Mucosa of descending colon (tissue), 3 donors: ENCODE measurements around the gene KANK4. TPM values are rescaled to one million over a fixed set of nuclear protein-coding genes. Genes with fewer than 3 reads are reported as not detected.

Source experiments
- ATAC-seq: fragments of 200-7000 bp; cut with Tn5 transposase; one replicate; pipeline ENCODE4 v1.9.1; 2020; ENCODE audit warnings: mild to moderate bottlenecking, moderate library complexity
- DNase-seq, 3 donors: peaks; one replicate each; pipeline ENCODE4 v3.0.0-alpha.2; 2020
- H3K36me3 ChIP-seq: fragments of 200-600 bp; one replicate; pipeline ENCODE4 v1.8.0; 2021; ENCODE audit warnings: low read depth, mild to moderate bottlenecking
- H3K4me1 ChIP-seq: fragments of 200-600 bp; one replicate; pipeline ENCODE4 v1.8.0; 2021; ENCODE audit warnings: low read depth, mild to moderate bottlenecking
- H3K4me3 ChIP-seq: fragments of 200-600 bp; one replicate; pipeline ENCODE4 v1.8.0; 2021; ENCODE audit warnings: mild to moderate bottlenecking
- H3K9me3 ChIP-seq: fragments of 200-600 bp; one replicate; pipeline ENCODE4 v1.8.0; 2021; ENCODE audit warnings: mild to moderate bottlenecking
- intact Hi-C, 2 donors: fragments of 100-400 bp; cut with DNase I in 1 of 2; cut with micrococcal nuclease in 1 of 2; formaldehyde crosslinking; loops; one replicate each; pipeline versions ENCODE4 v1.11.0 to v1.11.1; 2022; cut with DNase I, micrococcal nuclease
- total RNA-seq, 3 donors: library from RNA; stranded (reverse); fragmentation: NEBNext Ultra II Directional in 2 of 3; extraction: Animal tissue kit (Norgen Biotek cat#: 25700) in 2 of 3; gene quantifications; one replicate each; pipeline versions ENCODE4 v1.2.1 to v1.2.4, GENCODE V29; 2021 to 2023
- TF ChIP-seq, protein P1 (sequence below): fragments of 200-600 bp; IDR thresholded peaks from one replicate; pipeline ENCODE4 v1.8.0; 2022; ENCODE audit warnings: antibody characterized with exemption, mild to moderate bottlenecking
- donor health status: DM: no; HTN: no; CAD: no; lungs with moderate emphysema.
- donor health status: DM: no; HTN: no; CAD: no.
- donor health status: DM: no; HTN: yes; CAD: no.

Gene KANK4
- total RNA-seq, 3 donors from 2014 or later: 1.6 to 2.6 (median 1.7) TPM

DNA sequence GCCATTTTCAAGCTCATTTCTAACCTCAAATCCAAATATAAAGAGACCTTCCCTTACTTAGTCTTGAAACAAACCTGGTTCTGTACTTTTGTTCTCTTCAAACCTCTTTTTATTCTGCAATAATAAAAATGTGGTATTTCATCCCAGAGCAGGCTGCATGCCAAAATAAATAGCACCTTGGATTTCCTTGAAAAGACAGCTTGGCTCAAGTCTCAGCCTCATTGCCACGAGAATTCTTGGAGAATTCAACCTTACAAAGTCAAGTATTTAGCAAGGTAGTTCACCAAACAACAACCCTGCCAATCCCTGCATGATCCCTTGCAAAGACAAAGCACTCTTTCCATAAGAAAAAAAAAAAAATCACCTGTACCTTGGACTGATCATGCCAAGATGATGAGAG is 33.8 kb downstream of the KANK4 start:
- ATAC-seq (peak; percentile 9), DNase-seq (peak in 1 of 3 donors; percentile 49)
- H3K4me1 ChIP-seq: peaks cover 9% of the 10 kb centered on the region
- TF ChIP-seq, protein P1, sequence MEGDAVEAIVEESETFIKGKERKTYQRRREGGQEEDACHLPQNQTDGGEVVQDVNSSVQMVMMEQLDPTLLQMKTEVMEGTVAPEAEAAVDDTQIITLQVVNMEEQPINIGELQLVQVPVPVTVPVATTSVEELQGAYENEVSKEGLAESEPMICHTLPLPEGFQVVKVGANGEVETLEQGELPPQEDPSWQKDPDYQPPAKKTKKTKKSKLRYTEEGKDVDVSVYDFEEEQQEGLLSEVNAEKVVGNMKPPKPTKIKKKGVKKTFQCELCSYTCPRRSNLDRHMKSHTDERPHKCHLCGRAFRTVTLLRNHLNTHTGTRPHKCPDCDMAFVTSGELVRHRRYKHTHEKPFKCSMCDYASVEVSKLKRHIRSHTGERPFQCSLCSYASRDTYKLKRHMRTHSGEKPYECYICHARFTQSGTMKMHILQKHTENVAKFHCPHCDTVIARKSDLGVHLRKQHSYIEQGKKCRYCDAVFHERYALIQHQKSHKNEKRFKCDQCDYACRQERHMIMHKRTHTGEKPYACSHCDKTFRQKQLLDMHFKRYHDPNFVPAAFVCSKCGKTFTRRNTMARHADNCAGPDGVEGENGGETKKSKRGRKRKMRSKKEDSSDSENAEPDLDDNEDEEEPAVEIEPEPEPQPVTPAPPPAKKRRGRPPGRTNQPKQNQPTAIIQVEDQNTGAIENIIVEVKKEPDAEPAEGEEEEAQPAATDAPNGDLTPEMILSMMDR: no peak
- no peak overlapping the region for H3K4me3 ChIP-seq
- intact Hi-C loops: no loop called here
- no peaks in the 10 kb centered on the region for H3K36me3 ChIP-seq
- H3K9me3 ChIP-seq: no peaks in the 10 kb centered on the region

DNA sequence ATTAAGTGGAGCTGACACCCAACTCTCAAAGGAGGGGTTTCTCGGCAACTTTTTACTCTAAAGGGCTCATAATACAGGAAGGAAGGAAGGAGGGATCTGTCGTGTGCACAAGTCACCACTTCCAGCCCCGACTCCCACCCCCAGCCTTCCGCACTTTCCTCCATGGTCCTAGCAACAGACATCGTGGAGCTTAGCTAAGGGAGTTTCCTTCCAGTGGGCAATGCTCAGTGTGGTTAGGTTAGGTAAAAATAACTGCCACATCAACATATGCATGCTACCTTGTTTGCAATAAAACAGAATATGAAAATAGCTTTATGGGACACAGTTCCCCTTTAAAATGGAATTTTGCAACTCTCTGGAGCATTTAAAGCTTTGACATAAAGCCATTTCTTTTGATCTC is 35.2 kb downstream of the KANK4 start:
- TF ChIP-seq, protein P1: no peak
- H3K4me1 ChIP-seq: peaks cover 9% of the 10 kb centered on the region
- intact Hi-C loops: no loop called here
- no peaks in the 10 kb centered on the region for H3K36me3 ChIP-seq
- no peak for DNase-seq
- H3K4me3 ChIP-seq: no peak overlapping the region
- no peaks in the 10 kb centered on the region for H3K9me3 ChIP-seq
- ATAC-seq: no peak

DNA sequence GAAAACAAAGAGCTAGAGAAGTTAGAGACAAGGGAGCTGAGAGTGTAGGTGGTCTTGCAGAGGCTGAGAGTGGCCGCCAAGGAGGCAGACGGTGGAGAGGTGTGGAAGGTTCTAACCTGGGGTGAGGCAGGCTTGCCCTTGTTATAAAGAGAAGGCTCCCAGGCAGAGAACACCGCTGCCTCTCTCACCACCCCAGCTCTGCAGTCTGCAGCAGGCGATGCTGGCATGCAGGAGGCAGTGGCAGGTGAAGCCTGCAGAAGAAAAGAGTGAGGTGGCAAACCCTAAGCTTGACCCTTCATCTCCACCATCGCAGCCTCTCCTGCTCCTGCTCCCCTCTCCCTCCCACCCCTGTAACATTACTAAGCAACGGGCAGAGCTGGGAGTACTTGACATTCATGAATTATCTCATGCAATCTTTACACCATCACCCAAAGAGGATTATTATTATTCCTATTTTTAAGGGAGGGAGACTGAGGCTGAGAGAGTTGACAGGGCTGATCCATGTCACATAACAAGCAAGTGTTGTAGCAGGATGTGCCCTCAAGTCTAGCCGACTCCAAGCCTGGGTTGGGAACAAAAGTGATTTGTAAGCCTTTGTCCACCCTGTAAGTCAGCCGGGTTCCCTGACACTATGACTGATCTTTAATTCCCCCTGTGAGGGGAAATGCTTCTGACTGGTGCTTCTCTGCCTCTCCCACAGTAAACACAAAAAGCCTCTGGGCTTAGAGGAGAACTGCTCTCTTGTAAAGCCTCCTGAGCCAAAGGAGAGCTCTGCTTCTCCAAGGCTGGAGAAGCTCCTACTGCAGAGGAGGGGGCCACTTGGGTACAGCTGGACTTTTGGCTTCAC is 36.1 kb downstream of the KANK4 start:
- no peaks in the 10 kb centered on the region for H3K9me3 ChIP-seq
- ATAC-seq: no peak
- intact Hi-C loops: no loop called here
- no peak for DNase-seq
- TF ChIP-seq, protein P1: no peak
- peaks cover 9% of the 10 kb centered on the region for H3K4me1 ChIP-seq
- H3K4me3 ChIP-seq: no peak overlapping the region
- no peaks in the 10 kb centered on the region for H3K36me3 ChIP-seq

DNA sequence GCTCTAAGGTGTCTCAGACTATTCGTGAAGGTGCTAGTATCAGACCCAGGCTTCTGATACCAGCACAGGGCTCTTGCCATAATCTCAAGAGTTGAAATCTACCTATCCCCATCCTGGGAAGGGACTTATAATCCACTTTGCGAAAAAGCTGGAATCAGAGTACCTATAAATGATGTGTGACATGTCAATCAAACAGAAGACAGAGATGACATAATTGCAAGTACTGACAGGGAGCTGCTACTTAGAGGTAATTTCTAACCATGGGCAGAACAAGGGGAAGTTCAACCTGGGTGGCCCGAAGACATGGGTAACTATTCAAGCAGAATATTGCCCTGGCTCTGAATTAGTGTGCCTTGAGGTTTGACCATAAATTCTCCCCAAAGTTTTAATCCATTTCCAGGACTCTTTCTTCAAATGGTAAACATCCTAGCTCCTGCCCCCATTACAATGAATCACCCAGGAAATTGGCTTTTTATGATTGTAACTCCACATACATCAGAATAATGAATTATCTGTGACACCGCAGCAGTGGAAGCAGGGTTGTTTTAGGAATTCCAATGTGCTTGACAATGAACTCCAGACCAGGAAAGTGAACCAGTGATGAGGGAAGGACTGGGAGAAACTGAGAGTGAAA is 37.2 kb downstream of the KANK4 start:
- TF ChIP-seq, protein P1: no peak
- no peak for DNase-seq

DNA sequence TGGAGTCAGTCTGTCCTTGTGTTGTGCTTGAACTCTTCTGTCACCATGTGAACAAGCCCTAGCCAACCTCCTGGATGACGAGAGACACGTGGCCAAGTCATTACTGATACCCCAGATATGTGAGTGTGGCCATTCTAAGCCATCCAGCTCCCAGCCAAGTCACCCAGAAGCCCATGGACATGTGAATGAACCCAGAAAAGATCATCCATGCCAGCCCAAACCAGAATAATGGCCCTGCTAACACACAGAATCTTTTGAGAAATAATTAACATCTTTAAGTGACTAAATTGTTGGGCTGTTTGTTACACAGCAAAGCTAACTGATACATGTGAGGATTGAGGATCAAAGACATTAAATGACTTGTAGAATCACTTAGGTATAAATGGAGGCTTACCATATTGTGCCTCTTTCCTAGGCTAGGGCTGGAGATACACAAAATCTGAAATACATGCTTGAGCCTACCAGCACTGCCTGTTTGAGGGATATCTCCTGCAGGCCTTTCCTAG is 38.2 kb downstream of the KANK4 start:
- intact Hi-C loops: no loop called here
- TF ChIP-seq, protein P1: no peak
- H3K36me3 ChIP-seq: no peaks in the 10 kb centered on the region
- ATAC-seq: no peak
- H3K4me3 ChIP-seq: no peak overlapping the region
- H3K4me1 ChIP-seq: no peaks in the 10 kb centered on the region
- DNase-seq: no peak
- no peaks in the 10 kb centered on the region for H3K9me3 ChIP-seq

More for the DNA sequence above, 37.2 kb downstream of the KANK4 start:
- Histone ChIP-seq H3K9me3 (no peaks in the 10 kb centered on the region), H3K36me3 (no peaks in the 10 kb centered on the region), H3K4me1 (peaks cover 6% of the 10 kb centered on the region), H3K4me3 (no peak overlapping the region)
- no peak for ATAC-seq
- intact Hi-C loops: no loop called here
